Erythroblast (primary cell): ENCODE results near the gene SAFB.

Experiments used
- GATA1 ChIP-seq: IDR thresholded peaks from 2 replicates; pipeline ENCODE4 v1.6.1; 2011; ENCODE audit warnings: low read depth, mild to moderate bottlenecking, control low read depth, low read length, moderate library complexity
- POLR2A ChIP-seq: IDR thresholded peaks from 2 replicates; pipeline ENCODE4 v1.6.1; 2011; ENCODE audit warnings: mild to moderate bottlenecking, low read length

DNA sequence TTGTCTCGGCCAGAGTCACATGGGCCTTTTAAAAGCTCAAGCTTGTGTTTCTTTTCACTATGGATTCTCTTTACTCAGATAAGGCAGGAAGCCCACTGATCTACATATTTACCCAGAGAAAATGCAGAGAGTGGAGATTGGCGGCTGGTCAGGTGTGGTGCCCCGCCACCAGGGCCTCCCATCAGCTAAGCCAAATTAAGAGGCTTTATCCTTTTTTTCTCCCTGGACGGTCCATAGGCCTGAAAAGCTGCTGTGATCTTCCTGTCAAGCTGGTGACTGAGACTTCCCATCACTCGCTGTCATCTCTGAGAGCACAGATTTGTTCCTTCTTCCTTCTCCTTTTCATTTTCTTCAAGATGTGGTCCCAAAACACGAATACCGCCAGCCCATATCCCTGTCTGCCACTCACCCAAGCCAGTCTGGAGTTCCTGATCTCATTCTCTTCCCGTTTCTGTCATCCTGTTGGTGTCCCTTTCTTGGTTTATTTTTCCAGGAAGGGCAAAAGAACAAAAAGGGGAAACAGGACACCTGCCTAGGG is 1.9 kb downstream of the SAFB start:
- no peak for TF ChIP-seq POLR2A
- TF ChIP-seq GATA1: no peak
